NCI-H1105 (cell line): Measurements from ENCODE around the gene CCDC198.

Experiments
- DNase-seq: peaks from one replicate; lab custom pipeline; 2025; lab: John Stamatoyannopoulos, UW

Gene CCDC198

DNA sequence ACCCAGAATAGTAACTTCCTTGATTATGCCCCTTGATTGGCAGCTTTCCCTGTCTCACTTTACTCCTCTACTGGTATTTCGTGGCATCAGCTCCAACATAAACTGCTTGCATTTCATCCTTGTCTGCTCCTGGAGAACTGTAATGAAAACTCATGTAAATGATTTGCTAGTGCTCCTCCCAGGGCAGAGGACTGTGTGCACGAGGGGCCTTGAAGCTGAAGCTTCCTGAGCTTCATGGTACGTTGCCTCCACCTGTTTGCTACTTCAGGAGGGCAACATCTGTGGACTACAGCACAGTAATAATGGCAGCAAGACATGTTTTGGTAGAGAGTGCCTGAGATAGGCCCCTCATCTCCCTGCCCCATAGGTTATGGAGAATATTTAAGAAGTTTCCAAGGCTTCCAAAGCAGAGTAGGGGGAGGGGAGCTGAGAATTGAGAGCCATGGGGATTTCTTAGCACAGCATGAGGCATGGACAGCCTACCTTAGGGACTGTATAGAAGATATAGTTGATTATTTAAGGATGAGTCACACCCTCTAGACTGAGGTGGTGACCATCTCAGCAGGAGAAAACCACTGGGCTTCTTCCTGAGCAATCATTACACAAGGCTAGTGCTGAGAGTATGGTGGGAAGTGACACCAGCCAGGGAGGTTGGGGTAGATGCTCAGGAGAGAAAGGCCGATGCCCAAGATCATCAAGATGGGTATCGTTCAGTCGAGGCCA lies 29.5 kb downstream of the CCDC198 start:
- DNase-seq: no peak

DNA sequence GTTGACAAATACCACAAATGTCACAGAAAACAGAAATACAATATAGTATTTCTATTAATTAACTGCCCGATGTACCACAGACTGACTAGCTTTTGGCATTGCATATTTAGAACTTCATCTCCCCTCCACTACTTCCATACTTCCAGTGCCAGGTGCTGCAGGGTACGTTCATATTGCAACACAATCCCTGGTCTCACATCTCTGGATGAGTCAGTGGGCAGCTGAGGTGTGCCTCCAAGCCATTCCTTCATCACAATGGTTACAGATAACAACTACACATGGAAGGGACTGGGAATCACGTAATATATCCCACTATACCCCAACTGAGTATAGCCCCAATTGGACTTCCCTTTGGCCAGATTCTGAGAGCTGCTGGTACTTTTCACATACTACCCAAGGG lies 31.1 kb downstream of the CCDC198 start:
- no peak for DNase-seq

DNA sequence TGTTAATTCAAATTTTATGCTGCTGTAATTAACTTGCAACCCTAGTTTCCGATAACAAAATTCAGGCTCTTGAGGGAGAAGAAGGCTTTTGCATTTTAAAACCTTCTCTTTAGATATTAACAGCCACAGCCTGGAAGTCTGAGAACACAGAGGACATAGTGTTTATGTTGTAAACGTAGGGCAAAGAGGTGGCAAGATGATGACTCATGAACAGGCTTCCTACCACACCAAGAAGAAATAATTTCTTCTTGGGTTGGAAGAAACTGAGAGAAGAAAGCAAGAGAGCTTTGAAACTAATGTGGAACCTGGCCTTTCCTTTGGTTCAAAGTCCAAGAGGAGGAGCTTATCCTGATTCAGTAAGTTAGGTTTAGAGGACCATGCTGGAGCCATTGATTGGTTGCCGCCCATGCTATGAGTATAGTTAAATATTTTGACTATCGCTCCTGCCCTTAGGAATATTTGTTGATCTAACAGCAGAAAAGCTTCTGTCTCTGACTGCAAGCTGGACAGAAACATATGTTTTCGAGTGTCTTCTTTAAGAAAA lies 31.8 kb downstream of the CCDC198 start:
- no peak for DNase-seq

DNA sequence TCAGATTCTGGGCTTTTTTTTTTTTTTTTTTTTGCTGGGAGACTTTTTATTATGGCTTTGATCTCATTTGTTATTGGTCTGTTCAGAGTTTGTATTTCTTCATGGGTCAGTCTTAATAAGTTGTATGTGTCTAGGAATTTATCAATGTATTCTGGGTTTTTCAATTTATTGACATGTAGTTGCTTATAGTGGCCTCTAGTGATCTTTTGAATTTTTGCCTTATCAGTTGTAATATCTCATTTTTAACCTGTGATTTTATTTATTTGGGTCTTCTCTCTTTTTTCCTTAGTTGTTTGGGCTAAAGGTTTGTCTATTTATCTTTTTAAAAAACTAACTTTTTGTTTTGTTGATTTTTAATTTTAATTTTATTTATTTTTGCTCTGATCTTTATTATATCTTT lies 57.7 kb downstream of the CCDC198 start:
- no peak for DNase-seq

DNA sequence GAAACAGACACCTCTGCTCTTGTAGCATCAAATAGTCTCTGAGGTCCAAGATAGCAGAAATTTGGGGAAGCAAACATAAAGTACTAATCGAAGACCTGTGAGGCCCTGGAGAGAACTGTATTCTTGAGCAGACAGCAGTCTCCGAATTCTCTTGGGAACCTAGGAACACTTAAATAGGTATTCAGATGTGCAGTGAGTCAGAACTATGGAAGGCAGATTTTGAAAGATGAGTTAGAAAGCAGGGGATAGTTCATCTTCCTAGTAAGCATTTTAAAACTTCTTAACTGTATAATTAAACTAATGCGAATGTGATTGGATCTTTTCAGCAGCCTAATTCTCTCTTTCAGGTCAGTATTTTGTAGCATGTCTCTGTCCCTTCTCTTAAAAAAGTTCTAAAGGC lies 72.7 kb downstream of the CCDC198 start:
- DNase-seq: no peak

DNA sequence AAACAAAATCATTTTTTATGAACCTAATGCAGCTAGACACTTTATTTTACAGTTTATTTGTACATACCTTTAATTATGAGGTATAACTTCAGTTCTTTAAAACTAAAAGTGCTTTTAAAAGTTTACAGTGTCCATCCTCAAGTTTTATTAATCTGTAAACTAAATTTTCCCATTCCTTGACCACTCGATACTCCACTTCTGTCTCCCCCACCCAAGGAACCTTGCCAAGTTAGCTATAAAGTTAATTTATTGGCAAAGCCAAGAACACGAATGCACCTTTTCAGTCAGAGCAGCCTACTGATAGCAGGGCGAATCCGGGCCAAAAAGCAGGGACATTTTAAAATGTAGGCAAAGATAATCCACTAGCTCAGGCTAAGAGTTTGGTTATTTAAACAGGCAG lies 73.6 kb downstream of the CCDC198 start:
- no peak for DNase-seq
